ENCODE measurements around the gene CDC16. TPM values are rescaled to one million over a fixed set of nuclear protein-coding genes. Genes with fewer than 3 reads are reported as not detected.

The CDC16 gene
- total and polyA plus RNA-seq, 2 donors (not counting 1 experiment from before 2014, with no cell fraction given): 94.8 to 127 TPM

- Histone ChIP-seq H3K79me2 (ENCODE audit: control insufficient read depth, insufficient read depth, low read length) (no peaks in the 10 kb centered on the region), H3K27me3 (replicated peaks in 1 of 4; ENCODE audit: control extremely low read depth in 1 of 4, control insufficient read depth in 3 of 4, insufficient read depth in 4 of 4, low read length in 3 of 4) (peaks cover 0 to 25% (median 10%) of the 10 kb centered on the region in 4 experiments), H4K20me1 (ENCODE audit: control insufficient read depth, insufficient read depth, low read length, poor library complexity, severe bottlenecking) (no peaks in the 10 kb centered on the region), H3K9ac (ENCODE audit: low read length) (no peak overlapping the region), H3K36me3 (replicated peaks in 1 of 2; ENCODE audit: control extremely low read depth in 1 of 2, control insufficient read depth in 1 of 2, extremely low read depth in 1 of 2, insufficient read depth in 2 of 2, low read length in 1 of 2) (no peaks in the 10 kb centered on the region), H3K27ac (ENCODE audit: low read length in 2 of 2) (no peak overlapping the region), H2AFZ (ENCODE audit: insufficient read depth, low read depth, low read length, poor library complexity, severe bottlenecking) (no peak overlapping the region), H3K4me1 (ENCODE audit: control insufficient read depth in 2 of 2, insufficient read depth in 2 of 2, low read length in 2 of 2) (no peaks in the 10 kb centered on the region), H3K4me3 (ENCODE audit: control extremely low read depth in 1 of 5, extremely low read depth in 1 of 5, insufficient read depth in 1 of 5, low read depth in 2 of 5, low read length in 4 of 5) (no peak overlapping the region), H3K4me2 (replicated peaks; ENCODE audit: low read depth, low read length, poor library complexity, severe bottlenecking) (no peak overlapping the region), H3K9me3 (ENCODE audit: control extremely low read depth in 1 of 3, control insufficient read depth in 2 of 3, insufficient read depth in 1 of 3, low read length in 2 of 3) (no peaks in the 10 kb centered on the region)
- ChIA-PET POLR2A (no interaction called here), CTCF (interaction anchor here (0.8 to 2.3 kb wide), 5 partner anchors 10 to 104 kb away, joined by 3 to 14 read pairs (median 3); no protein-coding TSS in a partner anchor)
- H3K4me3 Mint-ChIP-seq: no peak overlapping the region
- no peaks in the 10 kb centered on the region for H3K9me3 Mint-ChIP-seq (ENCODE audit: insufficient read depth)
- peaks cover 42% of the 10 kb centered on the region for H3K27me3 Mint-ChIP-seq
- WGBS (ENCODE audit: insufficient coverage): 99% methylated on average over 7 of the region's 7 CpGs
- peaks cover 2% of the 10 kb centered on the region for H3K4me1 Mint-ChIP-seq
- DNase-seq (no peak), ATAC-seq (ENCODE audit: low read depth) (no peak)
- H3K27ac Mint-ChIP-seq: no peak overlapping the region
- TF ChIP-seq CTCF (IDR thresholded peaks at IDR 0.05): no peak
- TF ChIP-seq EZH2 (IDR thresholded peaks at IDR 0.05; ENCODE audit: borderline replicate concordance, insufficient read depth, low read depth, low read length, poor library complexity, severe bottlenecking): no peak
- intact Hi-C loops (cut with micrococcal nuclease): no loop called here
These were observed 20.7 kb upstream of the CDC16 start for GRCh38 chr13:114213980-114214379.

DNA sequence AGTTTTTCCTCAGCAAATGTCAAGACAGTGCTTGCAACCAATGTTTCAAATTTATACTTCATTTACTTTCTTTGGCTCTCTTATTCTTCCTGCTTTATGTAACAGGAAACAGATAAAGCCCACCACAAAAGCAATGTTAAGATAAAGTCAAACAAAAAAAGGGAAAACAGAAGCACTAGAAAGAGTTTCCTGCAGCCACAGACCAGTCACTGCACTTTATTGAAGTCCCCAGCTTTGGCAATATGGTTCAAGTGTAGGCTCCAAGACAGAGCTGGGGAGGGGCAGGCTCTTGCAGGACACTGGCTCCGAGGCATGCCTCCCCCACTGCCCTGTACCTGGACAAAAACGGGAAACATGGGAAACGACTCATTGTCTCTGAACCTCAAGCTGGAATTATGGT, 15.3 kb upstream of the CDC16 start:
- TF ChIP-seq CTCF (IDR thresholded peaks at IDR 0.05) (no peak), EZH2 (IDR thresholded peaks at IDR 0.05; ENCODE audit: borderline replicate concordance, insufficient read depth, low read depth, low read length, poor library complexity, severe bottlenecking) (no peak)
- H3K4me2 ChIP-seq (replicated peaks; ENCODE audit: low read depth, low read length, poor library complexity, severe bottlenecking): no peak overlapping the region
- peaks cover 18% of the 10 kb centered on the region for H3K27me3 Mint-ChIP-seq
- H3K4me3 Mint-ChIP-seq: no peak overlapping the region
- WGBS (ENCODE audit: insufficient coverage): 0% methylated on average over 1 of the region's 3 CpGs
- no peak overlapping the region for H3K4me3 ChIP-seq (ENCODE audit: control extremely low read depth in 1 of 5, extremely low read depth in 1 of 5, insufficient read depth in 1 of 5, low read depth in 2 of 5, low read length in 4 of 5)
- no peaks in the 10 kb centered on the region for H3K79me2 ChIP-seq (ENCODE audit: control insufficient read depth, insufficient read depth, low read length)
- CTCF ChIA-PET: interaction anchor here (1.2 kb wide), 1 partner anchor 403 kb away, joined by 3 read pairs; no protein-coding TSS in a partner anchor
- DNase-seq (no peak), ATAC-seq (ENCODE audit: low read depth) (no peak)
- H2AFZ ChIP-seq (ENCODE audit: insufficient read depth, low read depth, low read length, poor library complexity, severe bottlenecking): no peak overlapping the region
- no peaks in the 10 kb centered on the region for H3K9me3 ChIP-seq (ENCODE audit: control extremely low read depth in 1 of 3, control insufficient read depth in 2 of 3, insufficient read depth in 1 of 3, low read length in 2 of 3)
- intact Hi-C loops (cut with micrococcal nuclease): no loop called here
- peaks cover 16% of the 10 kb centered on the region for H3K4me1 Mint-ChIP-seq
- H3K9me3 Mint-ChIP-seq (ENCODE audit: insufficient read depth): no peaks in the 10 kb centered on the region
- no peaks in the 10 kb centered on the region for H4K20me1 ChIP-seq (ENCODE audit: control insufficient read depth, insufficient read depth, low read length, poor library complexity, severe bottlenecking)
- H3K4me1 ChIP-seq (ENCODE audit: control insufficient read depth in 2 of 2, insufficient read depth in 2 of 2, low read length in 2 of 2): peaks cover 13% of the 10 kb centered on the region in 2 donors
- POLR2A ChIA-PET: no interaction called here
- peaks cover 0 to 7% (median 3%) of the 10 kb centered on the region in 4 experiments for H3K27me3 ChIP-seq (replicated peaks in 1 of 4; ENCODE audit: control extremely low read depth in 1 of 4, control insufficient read depth in 3 of 4, insufficient read depth in 4 of 4, low read length in 3 of 4)
- H3K36me3 ChIP-seq (replicated peaks in 1 of 2; ENCODE audit: control extremely low read depth in 1 of 2, control insufficient read depth in 1 of 2, extremely low read depth in 1 of 2, insufficient read depth in 2 of 2, low read length in 1 of 2): no peaks in the 10 kb centered on the region
- H3K27ac Mint-ChIP-seq: no peak overlapping the region
- H3K9ac ChIP-seq (ENCODE audit: low read length): no peak overlapping the region
- H3K27ac ChIP-seq (ENCODE audit: low read length in 2 of 2): no peak overlapping the region

Measured in B cell (primary cell).